Stimulated activated CD8-positive, alpha-beta memory T cell treated with anti-CD3 and anti-CD28 coated beads, Interleukin-7, amount 100 ng/mL, for 4 hours (primary cell): ENCODE measurements around the gene REG3A.

Experiments
- DNase-seq, 2 donors: peaks; one replicate each; pipeline ENCODE4 v3.0.0-alpha.2; 2020; ENCODE audit warnings: low read depth in 2 of 2

The REG3A gene

GRCh38 chr2:79120194-79120713 lies 39.3 kb downstream of the REG3A start, which contains the start of gene REG1A:
Gene REG1A (plus strand): TSS chr2:79120488. CDS start chr2:79120862, 374 bp downstream.
- DNase-seq = no peak

- DNase-seq = no peak
These were observed 42.3 kb downstream of the REG3A start for GRCh38 chr2:79116997-79117928.

- DNase-seq = no peak
These were observed 44.6 kb downstream of the REG3A start for GRCh38 chr2:79114797-79115494.

GRCh38 chr2:79112269-79112668 lies 47.3 kb downstream of the REG3A start:
- DNase-seq = no peak
